A549 (cell line): ENCODE data around the gene ACSS3. TPM values are rescaled to one million over a fixed set of nuclear protein-coding genes. Genes with fewer than 3 reads are reported as not detected.

Experiments used
- ATAC-seq, 2 experiments: fragments of 200-7000 bp in 1 of 2; fragments of >200 bp in 1 of 2; cut with Nextera tagmentation in 1 of 2; cut with Tn5 transposase in 1 of 2; 3 replicates each; pipeline versions ENCODE4 v1.8.0 to v1.9.1; 2018 to 2020; ENCODE audit warnings: mild to moderate bottlenecking in 1 of 2, moderate library complexity in 1 of 2
- CTCF ChIA-PET: fragments of 300-600 bp; sonication (Branson Sonifier 250); formaldehyde crosslinking; extraction: SDS; loops from one replicate; lab custom pipeline; 2021; ENCODE audit warnings: antibody characterized with exemption, inconsistent platforms; lab: Yijun Ruan, JAX
- POLR2A ChIA-PET: fragments of 350-600 bp; formaldehyde crosslinking; extraction: SDS; loops from one replicate; lab custom pipeline; 2021; ENCODE audit warnings: antibody characterized with exemption, inconsistent platforms; lab: Yijun Ruan, JAX
- DNase-seq, 2 experiments: peaks; one replicate each; pipeline versions ENCODE4 v3.0.0 to v3.0.0-alpha.2; 2011 to 2016; ENCODE audit warnings: low read depth in 1 of 2, low spot score in 1 of 2
- FAIRE-seq: peaks from 2 replicates; lab custom pipeline; 2011; peaks lifted over from hg19 to GRCh38; lab: Jason Lieb, UNC
- H3K27ac ChIP-seq, 2 experiments: fragments of >200 bp; sonication (Bioruptor Twin); formaldehyde crosslinking; 3 replicates each; pipeline ENCODE4 v1.5.1; 2016 to 2017
- H3K4me1 ChIP-seq: fragments of >200 bp; sonication (Bioruptor Twin); formaldehyde crosslinking; 3 replicates; pipeline ENCODE4 v1.6.1; 2016
- H3K4me2 ChIP-seq: fragments of >200 bp; sonication (Bioruptor Twin); formaldehyde crosslinking; 3 replicates; pipeline ENCODE4 v1.6.1; 2016
- H3K4me3 ChIP-seq: fragments of >200 bp; sonication (Bioruptor Twin); formaldehyde crosslinking; 3 replicates; pipeline ENCODE4 v1.5.1; 2016
- H3K9me3 ChIP-seq: fragments of >200 bp; sonication (Bioruptor Twin); formaldehyde crosslinking; 3 replicates; pipeline ENCODE4 v1.6.1; 2016
- ATOH8 ChIP-seq: fragments of 250-450 bp; sonication (Bioruptor Pico); IDR thresholded peaks from 2 replicates; pipeline ENCODE4 v1.5.0; 2020; ENCODE audit warnings: low read depth, mild to moderate bottlenecking, moderate library complexity
- BCL3 ChIP-seq: fragments of >200 bp; sonication (Bioruptor Twin); formaldehyde crosslinking; IDR thresholded peaks from 3 replicates; pipeline ENCODE4 v1.6.1; 2016
- BHLHE40 ChIP-seq: IDR thresholded peaks from 2 replicates; pipeline ENCODE4 v1.6.1; 2012; ENCODE audit warnings: low read depth, low read length, inconsistent platforms
- CBX8 ChIP-seq: fragments of 200-600 bp; sonication (generic); IDR thresholded peaks from 2 replicates; pipeline ENCODE4 v1.6.1; 2016
- CEBPB ChIP-seq, 2 experiments: fragments of >200 bp in 1 of 2; sonication (Bioruptor Twin) in 1 of 2; formaldehyde crosslinking in 1 of 2; IDR thresholded peaks; 2 replicates each; pipeline ENCODE4 v1.6.1; 2012 to 2016
- CHD4 ChIP-seq: fragments of 200-600 bp; sonication (generic); IDR thresholded peaks from 2 replicates; pipeline ENCODE4 v1.6.1; 2016; ENCODE audit warnings: antibody characterized with exemption, mild to moderate bottlenecking, borderline replicate concordance
- CTCF ChIP-seq: fragments of >200 bp; sonication (Bioruptor Twin); formaldehyde crosslinking; IDR thresholded peaks from 3 replicates; pipeline ENCODE4 v1.5.1; 2016
- E2F6 ChIP-seq: IDR thresholded peaks from 2 replicates; pipeline ENCODE4 v1.6.1; 2012; ENCODE audit warnings: low read depth, borderline replicate concordance
- EHF ChIP-seq: fragments of 250-450 bp; sonication (Bioruptor Pico); IDR thresholded peaks from 2 replicates; pipeline ENCODE4 v1.5.0; 2020; ENCODE audit warnings: mild to moderate bottlenecking
- EHMT2 ChIP-seq: fragments of 200-600 bp; sonication (generic); IDR thresholded peaks from 2 replicates; pipeline ENCODE4 v1.6.1; 2016; ENCODE audit warnings: antibody characterized with exemption, low read depth, mild to moderate bottlenecking, moderate library complexity
- ESRRA ChIP-seq: fragments of 150-350 bp; IDR thresholded peaks from 2 replicates; pipeline ENCODE4 v1.6.1; 2014; ENCODE audit warnings: mild to moderate bottlenecking, low read length, borderline replicate concordance
- FOXS1 ChIP-seq: fragments of 250-450 bp; sonication (Bioruptor Pico); IDR thresholded peaks from 2 replicates; pipeline ENCODE4 v1.5.0; 2020; ENCODE audit warnings: mild to moderate bottlenecking, moderate library complexity
- HDAC2 ChIP-seq: fragments of 200-600 bp; sonication (generic); IDR thresholded peaks from 2 replicates; pipeline ENCODE4 v1.6.1; 2016
- HMGXB4 ChIP-seq: fragments of 250-450 bp; sonication (Bioruptor Pico); IDR thresholded peaks from 2 replicates; pipeline ENCODE4 v1.5.0; 2021; ENCODE audit warnings: mild to moderate bottlenecking, moderate library complexity, borderline replicate concordance
- HOXA7 ChIP-seq: fragments of 250-450 bp; sonication (Bioruptor Pico); IDR thresholded peaks from 2 replicates; pipeline ENCODE4 v1.5.0; 2020; ENCODE audit warnings: mild to moderate bottlenecking, moderate library complexity
- JUN ChIP-seq, 2 experiments: fragments of >200 bp; sonication (Bioruptor Twin); formaldehyde crosslinking; IDR thresholded peaks; 2 replicates in 1 of 2; 3 replicates in 1 of 2; pipeline ENCODE4 v1.6.1; 2016 to 2017
- KDM1A ChIP-seq: fragments of 200-600 bp; sonication (generic); IDR thresholded peaks from 2 replicates; pipeline ENCODE4 v1.6.1; 2016; ENCODE audit warnings: low read depth, mild to moderate bottlenecking
- KDM5A ChIP-seq: fragments of 200-600 bp; sonication (generic); IDR thresholded peaks from 2 replicates; pipeline ENCODE4 v1.6.1; 2016; ENCODE audit warnings: antibody characterized with exemption, mild to moderate bottlenecking
- MAFK ChIP-seq: fragments of 450-650 bp; IDR thresholded peaks from 2 replicates; pipeline ENCODE4 v1.6.1; 2014; ENCODE audit not compliant: partially characterized antibody
- MYC ChIP-seq: IDR thresholded peaks from 2 replicates; pipeline ENCODE4 v1.6.1; 2012; ENCODE audit warnings: mild to moderate bottlenecking, inconsistent platforms, low read length, improper control_type of control experiment, borderline replicate concordance
- PBX3 ChIP-seq: IDR thresholded peaks from 2 replicates; pipeline ENCODE4 v1.6.1; 2012
- POLR2A ChIP-seq: IDR thresholded peaks from 2 replicates; pipeline ENCODE4 v1.6.1; 2012; ENCODE audit warnings: mild to moderate bottlenecking, low read length
- RCOR1 ChIP-seq: fragments of 150-350 bp; IDR thresholded peaks from 2 replicates; pipeline ENCODE4 v1.6.1; 2014; ENCODE audit warnings: antibody characterized with exemption, low read length, low read depth
- RNF2 ChIP-seq: fragments of 200-600 bp; sonication (generic); IDR thresholded peaks from 2 replicates; pipeline ENCODE4 v1.6.1; 2016; ENCODE audit warnings: low read depth, mild to moderate bottlenecking, antibody characterized with exemption, moderate library complexity, borderline replicate concordance
- ZNF302 ChIP-seq: fragments of 250-450 bp; sonication (Bioruptor Pico); IDR thresholded peaks from 2 replicates; pipeline ENCODE4 v1.9.0; 2021; ENCODE audit warnings: inconsistent platforms, mild to moderate bottlenecking, moderate library complexity
- ZSCAN20 ChIP-seq: fragments of 250-450 bp; sonication (Bioruptor Pico); IDR thresholded peaks from 2 replicates; pipeline ENCODE4 v1.8.0; 2022; ENCODE audit warnings: mild to moderate bottlenecking, moderate library complexity
- WGBS: methylation state at CpG from one replicate; pipeline ENCODE4 v1.1.6; 2017; ENCODE audit errors: missing lambda C conversion rate; 5-methylcytosine and 5-hydroxymethylcytosine counted together
- polyA plus RNA-seq, 4 experiments: library from polyadenylated mRNA; depleted of rRNA in 3 of 4; stranded (reverse); fragments of >200 nt; fragmentation: RNase III in 1 of 4; extraction: RNeasy Plus Mini Kit Qiagen cat#74134 plus additional on column Dnase treatment in 1 of 4; gene quantifications; 2 replicates in 3 of 4; 3 replicates in 1 of 4; pipeline ENCODE4 v1.2.3, GENCODE V29; 2011 to 2017

The ACSS3 gene
- polyA plus RNA-seq, 2 of the 4 experiments (the other 2 are of a cell fraction), result 0.06 to 0.34 TPM

GRCh38 chr12:81205416-81205815, 127.5 kb downstream of the ACSS3 start:
- no peaks in the 10 kb centered on the region for H3K9me3 ChIP-seq
- no peaks in the 10 kb centered on the region for H3K4me1 ChIP-seq
- 17% methylated on average over 1 of the region's 1 CpG for WGBS
- no peak for ATAC-seq
- H3K27ac ChIP-seq, result no peak overlapping the region
- TF ChIP-seq HOXA7 (CRISPR knock-in tag) (no peak), CHD4 (no peak), CTCF (no peak), ATOH8 (CRISPR knock-in tag) (no peak), PBX3 (no peak), KDM5A (no peak), KDM1A (no peak), RNF2 (no peak), HMGXB4 (CRISPR knock-in tag) (no peak)
- TF ChIP-seq, all 56 proteins: peak for 0
- Histone ChIP-seq H3K4me3 (no peak overlapping the region), H3K4me2 (no peak overlapping the region)
- DNase-seq (no peak), FAIRE-seq (no peak)
- ChIA-PET CTCF (no interaction called here), POLR2A (no interaction called here)

GRCh38 chr12:81206429-81206828, 128.6 kb downstream of the ACSS3 start:
- DNase-seq (no peak), ATAC-seq (no peak), FAIRE-seq (no peak)
- H3K4me3 ChIP-seq, result no peak overlapping the region
- 27% methylated on average over 2 of the region's 2 CpGs for WGBS
- no peak overlapping the region for H3K4me2 ChIP-seq
- H3K27ac ChIP-seq, result no peak overlapping the region
- ChIA-PET CTCF (no interaction called here), POLR2A (no interaction called here)
- TF ChIP-seq E2F6, result no peak
- TF ChIP-seq BCL3, result no peak
- no peak for TF ChIP-seq HDAC2
- no peak for TF ChIP-seq CBX8
- H3K9me3 ChIP-seq, result no peaks in the 10 kb centered on the region
- no peaks in the 10 kb centered on the region for H3K4me1 ChIP-seq

- DNase-seq, result no peak
- Histone ChIP-seq H3K9me3 (no peaks in the 10 kb centered on the region), H3K27ac (no peak overlapping the region), H3K4me3 (no peak overlapping the region), H3K4me1 (no peaks in the 10 kb centered on the region), H3K4me2 (no peak overlapping the region)
- ChIA-PET CTCF (no interaction called here), POLR2A (no interaction called here)
- 72% methylated on average over 1 of the region's 1 CpG for whole genome bisulfite sequencing
- no peak for FAIRE-seq
- no peak for ATAC-seq
- TF ChIP-seq CEBPB (IDR thresholded peaks at IDR 0.05) (no peak), EHF (no peak), HDAC2 (no peak), MAFK (no peak), ESRRA (no peak), FOXS1 (CRISPR knock-in tag) (no peak), ZSCAN20 (no peak), JUN (IDR thresholded peaks at IDR 0.05) (no peak), ZNF302 (CRISPR knock-in tag) (no peak), POLR2A (no peak), CBX8 (no peak), HMGXB4 (CRISPR knock-in tag) (no peak), RCOR1 (no peak), BHLHE40 (no peak), EHMT2 (no peak), MYC (no peak)
Measured at GRCh38 chr12:81207173-81207572, 129.3 kb downstream of the ACSS3 start.
